PFSK-1 (cell line): ENCODE results near the gene KATNIP.

ENCODE experiments used
- FOXP2 ChIP-seq: optimal IDR thresholded peaks from 2 replicates; pipeline ENCODE3; 2011; ENCODE audit warnings: borderline replicate concordance, control low read depth, inconsistent platforms; ENCODE audit not compliant: insufficient read depth; ENCODE audit errors: extremely low read length, extremely low read depth
- POLR2AphosphoS5 ChIP-seq: IDR thresholded peaks from 2 replicates; pipeline ENCODE4 v1.6.1; 2012; ENCODE audit warnings: low read depth, mild to moderate bottlenecking, control low read depth, low read length, moderate library complexity
- SIN3A ChIP-seq: IDR thresholded peaks from 2 replicates; pipeline ENCODE4 v1.6.1; 2012; ENCODE audit warnings: mild to moderate bottlenecking, low read length, moderate library complexity, borderline replicate concordance; ENCODE audit not compliant: insufficient read depth
- TAF1 ChIP-seq: IDR thresholded peaks from 2 replicates; pipeline ENCODE4 v1.6.1; 2012; ENCODE audit warnings: low read length, control low read depth, borderline replicate concordance; ENCODE audit not compliant: insufficient read depth
- TF ChIP-seq, protein P1 (sequence below), 2 experiments: IDR thresholded peaks; 2 replicates each; pipeline versions ENCODE4 v1.6.1 to v1.8.0; 2011 to 2012; ENCODE audit warnings: low read depth in 2 of 2, low read length in 2 of 2, control low read depth in 1 of 2, inconsistent platforms in 1 of 2, mild to moderate bottlenecking in 1 of 2, moderate library complexity in 1 of 2; ENCODE audit not compliant: insufficient read depth in 1 of 2

The KATNIP gene

DNA sequence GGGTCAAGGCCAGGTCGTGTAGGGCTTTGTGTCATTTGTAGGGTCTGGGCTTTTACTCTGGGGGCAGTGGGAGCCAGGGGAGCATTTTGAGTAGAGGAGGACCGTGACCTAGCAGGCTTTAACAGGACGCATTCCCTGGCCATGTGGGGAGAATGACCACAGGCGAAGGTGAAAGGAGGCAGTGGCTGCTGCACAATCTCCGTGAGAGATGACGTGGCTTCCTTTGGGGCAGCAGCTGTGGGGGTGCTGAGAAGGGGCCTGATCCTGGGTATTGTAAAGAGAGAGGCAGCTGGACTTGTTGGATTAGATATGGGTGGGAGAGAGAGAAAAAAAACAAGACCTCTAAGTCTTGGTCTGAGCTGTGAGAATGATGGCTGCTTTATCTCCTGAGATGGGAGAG, 46.0 kb downstream of the KATNIP start:
- TF ChIP-seq SIN3A (no peak), TAF1 (no peak)

DNA sequence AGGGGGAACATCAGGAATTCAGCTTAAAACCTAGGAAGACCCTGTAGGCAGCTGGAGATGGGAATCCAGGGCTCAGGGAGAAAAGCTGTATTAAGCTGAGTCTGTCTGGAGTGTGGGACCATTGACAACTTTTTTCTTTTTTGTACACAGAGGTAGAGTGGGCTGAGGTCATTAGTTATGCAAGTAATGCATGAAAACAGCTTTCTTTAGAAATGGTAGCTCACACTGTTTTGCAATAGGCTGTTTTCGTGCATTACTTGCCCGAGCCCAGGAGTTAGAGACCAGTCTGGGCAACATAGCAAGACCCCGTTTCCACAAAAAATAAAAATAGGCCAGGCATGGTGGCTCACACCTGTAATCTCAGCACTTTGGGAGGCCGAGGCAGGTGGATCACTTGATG, 46.5 kb downstream of the KATNIP start:
- TF ChIP-seq, protein P1, sequence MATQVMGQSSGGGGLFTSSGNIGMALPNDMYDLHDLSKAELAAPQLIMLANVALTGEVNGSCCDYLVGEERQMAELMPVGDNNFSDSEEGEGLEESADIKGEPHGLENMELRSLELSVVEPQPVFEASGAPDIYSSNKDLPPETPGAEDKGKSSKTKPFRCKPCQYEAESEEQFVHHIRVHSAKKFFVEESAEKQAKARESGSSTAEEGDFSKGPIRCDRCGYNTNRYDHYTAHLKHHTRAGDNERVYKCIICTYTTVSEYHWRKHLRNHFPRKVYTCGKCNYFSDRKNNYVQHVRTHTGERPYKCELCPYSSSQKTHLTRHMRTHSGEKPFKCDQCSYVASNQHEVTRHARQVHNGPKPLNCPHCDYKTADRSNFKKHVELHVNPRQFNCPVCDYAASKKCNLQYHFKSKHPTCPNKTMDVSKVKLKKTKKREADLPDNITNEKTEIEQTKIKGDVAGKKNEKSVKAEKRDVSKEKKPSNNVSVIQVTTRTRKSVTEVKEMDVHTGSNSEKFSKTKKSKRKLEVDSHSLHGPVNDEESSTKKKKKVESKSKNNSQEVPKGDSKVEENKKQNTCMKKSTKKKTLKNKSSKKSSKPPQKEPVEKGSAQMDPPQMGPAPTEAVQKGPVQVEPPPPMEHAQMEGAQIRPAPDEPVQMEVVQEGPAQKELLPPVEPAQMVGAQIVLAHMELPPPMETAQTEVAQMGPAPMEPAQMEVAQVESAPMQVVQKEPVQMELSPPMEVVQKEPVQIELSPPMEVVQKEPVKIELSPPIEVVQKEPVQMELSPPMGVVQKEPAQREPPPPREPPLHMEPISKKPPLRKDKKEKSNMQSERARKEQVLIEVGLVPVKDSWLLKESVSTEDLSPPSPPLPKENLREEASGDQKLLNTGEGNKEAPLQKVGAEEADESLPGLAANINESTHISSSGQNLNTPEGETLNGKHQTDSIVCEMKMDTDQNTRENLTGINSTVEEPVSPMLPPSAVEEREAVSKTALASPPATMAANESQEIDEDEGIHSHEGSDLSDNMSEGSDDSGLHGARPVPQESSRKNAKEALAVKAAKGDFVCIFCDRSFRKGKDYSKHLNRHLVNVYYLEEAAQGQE (IDR thresholded peaks at IDR 0.05; ENCODE audit: insufficient read depth in 1 of 2, low read depth in 2 of 2, low read length in 2 of 2), result no peak
- TF ChIP-seq FOXP2, result no peak
- no peak for TF ChIP-seq POLR2AphosphoS5
- no peak for TF ChIP-seq SIN3A
- TF ChIP-seq TAF1, result no peak

DNA sequence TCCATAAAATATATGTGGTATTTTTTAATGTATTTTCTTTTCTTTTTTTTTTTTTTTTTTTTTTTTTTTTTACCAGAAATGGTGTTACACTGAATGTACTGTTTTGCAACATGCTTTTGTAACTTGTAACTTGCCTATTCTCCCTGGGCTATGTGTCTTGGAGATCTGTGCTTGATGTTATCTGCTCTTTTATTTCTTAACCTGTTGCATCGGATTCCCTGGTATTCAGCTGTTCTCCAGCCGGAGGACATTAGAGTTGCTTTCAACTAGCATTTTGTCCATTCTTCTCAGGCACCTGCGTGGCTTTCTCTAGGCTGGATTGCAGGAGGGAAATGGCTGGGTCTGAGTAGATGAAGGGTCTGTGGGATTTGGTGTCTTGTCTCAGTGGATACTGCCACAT, 47.4 kb downstream of the KATNIP start:
- no peak for TF ChIP-seq TAF1
- TF ChIP-seq, protein P1 (IDR thresholded peaks at IDR 0.05; ENCODE audit: insufficient read depth in 1 of 2, low read depth in 2 of 2, low read length in 2 of 2), result no peak
- TF ChIP-seq SIN3A, result no peak

DNA sequence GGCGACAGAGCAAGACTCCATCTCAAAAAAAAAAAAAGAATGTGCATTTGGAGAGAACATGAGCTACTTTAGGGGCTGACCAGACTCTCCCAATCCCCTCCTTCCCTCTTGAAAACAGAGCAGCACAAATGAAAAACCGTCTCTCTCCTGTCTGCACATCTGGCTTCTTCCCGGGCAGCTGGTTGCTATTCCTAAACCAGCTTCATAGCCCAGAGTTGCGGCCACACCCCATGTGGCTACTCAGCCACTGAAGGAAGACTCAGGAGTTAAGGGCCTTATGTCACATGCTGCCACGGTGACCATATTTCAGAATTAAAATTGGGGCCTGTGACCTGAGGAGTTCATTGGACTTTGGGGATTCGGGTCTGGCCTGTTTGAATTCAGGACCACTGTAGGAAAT, 48.3 kb downstream of the KATNIP start:
- TF ChIP-seq FOXP2 (no peak), TAF1 (no peak), POLR2AphosphoS5 (no peak), SIN3A (no peak)
- TF ChIP-seq, protein P1 (IDR thresholded peaks at IDR 0.05; ENCODE audit: insufficient read depth in 1 of 2, low read depth in 2 of 2, low read length in 2 of 2), result no peak

DNA sequence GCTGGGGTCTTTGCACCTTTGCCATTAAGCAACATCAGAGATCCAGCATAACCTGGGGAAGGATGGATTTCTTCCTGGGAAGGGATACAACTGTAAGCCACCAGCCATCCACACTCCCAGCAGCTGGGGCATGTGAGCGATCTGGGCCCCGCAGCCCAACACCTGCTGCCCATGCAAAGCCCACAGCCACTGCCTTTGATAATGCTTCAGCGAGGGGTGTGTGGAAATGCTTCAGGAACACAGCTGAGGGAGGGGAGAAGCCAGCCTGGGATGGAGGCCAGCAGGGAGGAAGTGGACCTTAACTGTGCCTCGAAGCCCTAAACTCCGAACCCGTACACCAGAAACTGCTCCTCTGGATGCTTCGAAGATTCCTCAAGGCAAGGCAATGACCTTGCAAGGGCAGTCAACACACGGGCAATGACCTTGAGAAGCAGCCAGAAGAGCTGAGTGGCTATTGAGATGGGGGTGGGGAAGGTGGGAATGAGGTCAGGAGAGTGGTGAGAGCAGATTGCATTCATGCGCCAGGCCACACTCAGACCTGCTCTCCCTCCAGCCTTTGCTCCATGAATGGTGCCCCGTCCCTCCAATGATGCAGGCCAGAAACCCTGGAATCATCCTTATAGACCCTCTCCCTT, 49.1 kb downstream of the KATNIP start:
- TF ChIP-seq TAF1 (no peak), FOXP2 (no peak), SIN3A (no peak), POLR2AphosphoS5 (no peak)
- TF ChIP-seq, protein P1 (IDR thresholded peaks at IDR 0.05; ENCODE audit: insufficient read depth in 1 of 2, low read depth in 2 of 2, low read length in 2 of 2), result no peak

DNA sequence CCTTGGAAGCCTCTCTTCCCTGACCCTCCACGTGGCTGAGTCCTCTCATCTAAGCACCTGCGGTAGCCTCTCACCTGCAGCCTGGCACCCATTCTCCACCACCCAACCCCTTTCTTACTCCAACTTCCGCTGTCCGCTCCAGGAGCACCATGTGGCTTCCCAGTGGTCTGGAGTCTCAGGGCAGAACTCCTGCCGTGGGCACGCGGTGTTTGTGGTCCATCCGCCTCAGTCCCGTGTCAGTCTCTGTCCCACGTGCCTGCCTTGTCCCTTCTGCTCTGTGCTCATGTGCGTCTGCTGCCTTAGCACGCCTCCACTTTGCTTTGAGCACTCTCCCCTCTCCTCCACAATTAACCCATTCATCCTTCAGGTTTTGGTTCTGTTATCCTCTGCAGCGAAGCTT, 49.7 kb downstream of the KATNIP start:
- TF ChIP-seq FOXP2 (no peak), TAF1 (no peak), SIN3A (no peak), POLR2AphosphoS5 (no peak)
- TF ChIP-seq, protein P1 (IDR thresholded peaks at IDR 0.05; ENCODE audit: insufficient read depth in 1 of 2, low read depth in 2 of 2, low read length in 2 of 2), result no peak
